Left lung (tissue), 10 donors: Measurements from ENCODE around the gene PBX4. TPM values are rescaled to one million over a fixed set of nuclear protein-coding genes. Genes with fewer than 3 reads are reported as not detected.
"Not testable (repeated sequence)": the region's sequence is repeated elsewhere in the genome, so short reads cannot be mapped to it uniquely, and the experiment has no call there.

Experiments
- ATAC-seq: fragments of 200-7000 bp; cut with Tn5 transposase; one replicate; pipeline ENCODE4 v1.9.1; 2020; ENCODE audit warnings: moderate library complexity
- DNase-seq, 4 donors: peaks; one replicate each; pipeline ENCODE4 v3.0.0-alpha.2; 2013 to 2020
- H3K27ac ChIP-seq, 2 donors: fragments of 200-600 bp; sonication (generic) in 1 of 2; one replicate each; pipeline versions ENCODE4 v1.5.0 to v1.8.0; 2020 to 2021
- H3K27me3 ChIP-seq, 2 donors: fragments of 200-600 bp; sonication (generic) in 1 of 2; one replicate each; pipeline versions ENCODE4 v1.5.0 to v1.8.0; 2020 to 2021
- H3K36me3 ChIP-seq, 2 donors: fragments of 200-600 bp; sonication (generic) in 1 of 2; one replicate each; pipeline versions ENCODE4 v1.5.0 to v1.8.0; 2020 to 2021
- H3K4me1 ChIP-seq, 2 donors: fragments of 200-600 bp; one replicate each; pipeline ENCODE4 v1.8.0; 2021
- H3K4me3 ChIP-seq, 2 donors: fragments of 200-600 bp; sonication (generic) in 1 of 2; one replicate each; pipeline versions ENCODE4 v1.5.0 to v1.8.0; 2020 to 2021; ENCODE audit warnings: mild to moderate bottlenecking in 1 of 2
- H3K9me3 ChIP-seq, 2 donors: fragments of 200-600 bp; sonication (generic) in 1 of 2; one replicate each; pipeline versions ENCODE4 v1.5.0 to v1.8.0; 2020 to 2021
- intact Hi-C, 2 donors: fragments of 100-400 bp; cut with DNase I; formaldehyde crosslinking; loops; one replicate each; pipeline versions ENCODE4 v1.11.2 to v1.14.2; 2022
- polyA plus RNA-seq, 6 donors: library from polyadenylated mRNA; unstranded; fragments of 120-200 nt; gene quantifications; one replicate each; pipeline ENCODE4 v1.2.1, GENCODE V29; 2013; ENCODE audit not compliant: insufficient read length in 6 of 6
- total RNA-seq, 2 donors: library from RNA; stranded (reverse); fragmentation: NEBNext Ultra II Directional; extraction: Animal tissue kit (Norgen Biotek cat#: 25700); gene quantifications; one replicate each; pipeline ENCODE4 v1.2.1, GENCODE V29; 2021
- TF ChIP-seq, protein P1 (sequence below), 2 donors: fragments of 200-600 bp; sonication (generic) in 1 of 2; IDR thresholded peaks; one replicate each; pipeline versions ENCODE4 v1.5.0 to v1.8.0; 2021; ENCODE audit warnings: antibody characterized with exemption in 2 of 2
- donor health status: DM: no; HTN: yes; CAD: no.
- donor health status: DM: no; HTN: no; CAD: no.

The PBX4 gene
- total and polyA plus RNA-seq, 8 donors, result 1.8 to 22.0 (median 16.1) TPM

DNA sequence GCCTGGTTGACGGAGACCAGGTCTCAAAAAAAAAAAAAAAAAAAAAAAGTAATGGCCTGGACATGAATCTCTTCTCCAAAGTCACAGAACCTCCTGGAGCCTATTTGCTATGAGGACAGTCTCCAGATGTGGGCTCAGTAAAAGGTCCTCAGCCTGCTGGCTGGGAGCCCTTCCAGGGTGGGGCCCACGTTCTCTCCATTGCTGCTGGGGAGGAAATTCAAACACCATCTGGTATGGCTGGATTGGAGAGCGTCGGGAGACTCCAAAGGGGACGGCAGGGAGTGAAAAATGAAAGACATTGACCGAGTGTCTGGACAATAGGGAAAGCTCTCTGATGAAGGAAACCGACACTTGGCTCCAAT, 1.3 kb upstream of the PBX4 start:
- peaks cover 0 to 13% of the 10 kb centered on the region in 2 donors for H3K4me1 ChIP-seq
- peaks cover 0 to 12% of the 10 kb centered on the region in 2 donors for H3K27me3 ChIP-seq
- TF ChIP-seq, protein P1, sequence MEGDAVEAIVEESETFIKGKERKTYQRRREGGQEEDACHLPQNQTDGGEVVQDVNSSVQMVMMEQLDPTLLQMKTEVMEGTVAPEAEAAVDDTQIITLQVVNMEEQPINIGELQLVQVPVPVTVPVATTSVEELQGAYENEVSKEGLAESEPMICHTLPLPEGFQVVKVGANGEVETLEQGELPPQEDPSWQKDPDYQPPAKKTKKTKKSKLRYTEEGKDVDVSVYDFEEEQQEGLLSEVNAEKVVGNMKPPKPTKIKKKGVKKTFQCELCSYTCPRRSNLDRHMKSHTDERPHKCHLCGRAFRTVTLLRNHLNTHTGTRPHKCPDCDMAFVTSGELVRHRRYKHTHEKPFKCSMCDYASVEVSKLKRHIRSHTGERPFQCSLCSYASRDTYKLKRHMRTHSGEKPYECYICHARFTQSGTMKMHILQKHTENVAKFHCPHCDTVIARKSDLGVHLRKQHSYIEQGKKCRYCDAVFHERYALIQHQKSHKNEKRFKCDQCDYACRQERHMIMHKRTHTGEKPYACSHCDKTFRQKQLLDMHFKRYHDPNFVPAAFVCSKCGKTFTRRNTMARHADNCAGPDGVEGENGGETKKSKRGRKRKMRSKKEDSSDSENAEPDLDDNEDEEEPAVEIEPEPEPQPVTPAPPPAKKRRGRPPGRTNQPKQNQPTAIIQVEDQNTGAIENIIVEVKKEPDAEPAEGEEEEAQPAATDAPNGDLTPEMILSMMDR (IDR thresholded peaks at IDR 0.05), result no peak
- ATAC-seq, result no peak
- no peaks in the 10 kb centered on the region for H3K9me3 ChIP-seq
- no peak overlapping the region for H3K27ac ChIP-seq
- no peak overlapping the region for H3K4me3 ChIP-seq
- peaks cover 0 to 15% of the 10 kb centered on the region in 2 donors for H3K36me3 ChIP-seq
- intact Hi-C loops, result no loop called here
- DNase-seq, result peak in 1 of 4 donors; percentile 5

DNA sequence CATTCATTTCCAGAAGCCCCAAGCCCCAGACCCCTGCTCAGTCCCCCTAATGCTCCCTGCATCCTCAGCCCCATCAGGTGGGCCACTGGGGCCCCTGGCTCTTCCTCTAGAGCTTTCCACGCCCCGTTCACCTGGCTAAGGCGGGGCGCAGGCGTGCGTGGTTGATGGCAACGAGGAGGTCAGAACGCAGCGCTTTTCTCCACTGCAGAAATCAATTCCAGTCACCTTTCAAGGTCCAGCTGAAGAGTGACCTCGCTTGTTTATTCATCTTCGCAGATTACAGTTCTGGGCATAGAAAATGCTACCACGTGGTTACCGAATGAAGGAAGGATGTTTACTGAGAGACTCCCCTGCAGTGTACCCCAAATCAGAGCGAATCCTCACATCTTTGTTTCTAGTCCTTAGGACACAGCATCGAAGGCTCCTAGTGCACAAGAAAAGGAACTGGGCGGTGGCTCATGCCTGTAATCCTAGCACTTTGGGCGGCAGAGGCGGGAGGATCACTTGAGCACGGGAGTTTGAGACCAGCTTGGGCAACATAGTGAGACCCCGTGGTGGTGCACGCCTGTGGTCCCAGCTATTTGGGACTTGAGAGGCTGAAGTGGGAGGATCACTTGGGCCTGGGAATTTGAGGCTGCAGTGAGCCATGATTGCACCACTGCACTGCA, 828 bp upstream of the PBX4 start:
- peaks cover 0 to 12% of the 10 kb centered on the region in 2 donors for H3K27me3 ChIP-seq
- H3K4me1 ChIP-seq, result peaks cover 0 to 13% of the 10 kb centered on the region in 2 donors
- DNase-seq, result peak in 1 of 4 donors; percentile 73
- peak; percentile 2 for ATAC-seq
- H3K27ac ChIP-seq, result no peak overlapping the region
- peaks cover 0 to 13% of the 10 kb centered on the region in 2 donors for H3K36me3 ChIP-seq
- intact Hi-C loops, result no loop called here
- H3K4me3 ChIP-seq, result no peak overlapping the region
- TF ChIP-seq, protein P1 (IDR thresholded peaks at IDR 0.05), result no peak
- no peaks in the 10 kb centered on the region for H3K9me3 ChIP-seq

DNA sequence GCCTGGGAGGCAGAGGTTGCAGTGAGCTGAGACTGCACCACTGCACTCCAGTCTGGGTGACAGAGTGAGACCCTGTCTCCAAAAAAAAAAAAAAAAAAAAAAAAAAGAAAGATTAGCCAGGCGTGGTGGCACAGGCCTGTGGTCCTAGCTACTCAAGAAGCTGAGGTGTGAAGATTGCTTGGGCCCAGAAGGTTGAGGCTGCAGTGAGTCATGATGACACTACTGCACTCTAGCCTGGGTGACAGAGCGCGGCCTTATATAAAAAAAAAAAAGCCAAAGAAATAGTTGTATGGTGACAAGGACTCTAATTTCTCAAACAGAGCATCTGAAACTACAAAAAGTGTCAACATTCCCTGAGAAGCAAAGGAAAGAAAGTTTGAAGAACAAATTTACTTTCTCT, 3.4 kb downstream of the PBX4 start:
- Histone ChIP-seq H3K27me3 (peaks cover 0 to 12% of the 10 kb centered on the region in 2 donors), H3K4me1 (peaks cover 0 to 13% of the 10 kb centered on the region in 2 donors), H3K27ac (no peak overlapping the region), H3K36me3 (no peaks in the 10 kb centered on the region), H3K9me3 (no peaks in the 10 kb centered on the region), H3K4me3 (no peak overlapping the region)
- intact Hi-C loops, result no loop called here
- DNase-seq (peak in 1 of 4 donors; percentile 1), ATAC-seq (no peak)
- TF ChIP-seq, protein P1 (IDR thresholded peaks at IDR 0.05), result no peak

DNA sequence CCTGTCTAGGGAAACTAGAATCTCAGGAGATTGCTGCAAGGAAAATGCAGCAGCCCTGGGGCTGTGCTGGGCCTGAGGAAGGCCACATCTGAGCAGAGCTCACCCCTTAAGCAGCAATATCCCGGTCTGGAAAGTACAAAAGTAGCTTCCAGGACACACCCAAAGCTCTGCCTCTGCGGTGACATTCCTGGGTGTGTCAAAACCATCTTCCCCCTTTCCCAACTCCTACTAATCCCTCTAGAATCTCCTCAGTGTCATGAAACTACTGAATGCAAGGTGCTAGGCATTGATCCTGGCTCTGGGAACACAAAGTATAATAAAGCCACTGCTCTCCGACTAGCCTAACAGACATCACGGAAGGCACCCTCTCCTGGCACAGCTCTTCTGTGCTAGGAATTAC, 5.0 kb downstream of the PBX4 start:
- intact Hi-C loops, result no loop called here
- Histone ChIP-seq H3K4me3 (no peak overlapping the region), H3K4me1 (peaks cover 0 to 6% of the 10 kb centered on the region in 2 donors), H3K9me3 (no peaks in the 10 kb centered on the region), H3K27ac (no peak overlapping the region), H3K36me3 (no peaks in the 10 kb centered on the region), H3K27me3 (peaks cover 0 to 12% of the 10 kb centered on the region in 2 donors)
- peak in 1 of 4 donors; percentile 6 for DNase-seq
- ATAC-seq, result peak; percentile 35
- TF ChIP-seq, protein P1 (IDR thresholded peaks at IDR 0.05), result no peak

DNA sequence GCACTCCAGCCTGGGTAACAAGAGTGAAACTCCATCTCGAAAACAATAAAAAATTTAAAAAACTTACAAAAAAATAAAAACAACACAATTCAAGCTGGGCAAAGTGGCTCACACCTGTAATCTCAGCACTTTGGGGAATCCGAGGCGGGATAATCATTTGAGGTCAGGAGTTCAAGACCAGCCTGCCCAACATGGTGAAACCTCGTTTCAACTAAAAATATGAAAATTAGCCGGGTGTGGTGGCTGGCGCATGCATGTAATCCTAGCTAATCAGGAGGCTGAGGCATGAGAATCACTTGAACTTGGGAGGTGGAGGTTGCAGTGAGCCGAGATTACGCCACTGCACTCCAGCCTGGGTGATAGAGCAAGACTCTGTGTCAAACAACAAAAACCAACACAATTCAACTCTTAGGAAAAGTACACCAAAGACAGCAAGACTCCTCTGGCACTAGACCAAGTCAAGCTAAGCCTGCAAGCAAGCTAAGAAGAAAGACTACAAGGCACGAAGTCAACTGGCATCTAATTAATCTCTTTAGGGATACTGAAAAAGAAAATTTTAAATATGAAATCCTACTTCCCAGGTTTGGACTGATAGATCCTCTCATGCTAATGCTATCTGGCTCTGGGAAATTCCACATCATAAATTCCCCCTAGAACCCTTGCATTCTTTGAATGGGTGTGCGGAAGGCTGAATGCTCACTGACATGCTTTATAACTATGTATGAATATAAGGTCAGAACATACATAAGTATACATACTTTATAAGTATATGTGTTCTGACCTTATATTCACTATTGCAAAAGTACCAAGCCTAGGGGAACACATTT, 7.9 kb downstream of the PBX4 start:
- no peaks in the 10 kb centered on the region for H3K9me3 ChIP-seq
- H3K4me1 ChIP-seq, result no peaks in the 10 kb centered on the region
- no peaks in the 10 kb centered on the region for H3K27me3 ChIP-seq
- DNase-seq (peak in 1 of 4 donors; percentile 8), ATAC-seq (no peak)
- no peak overlapping the region for H3K27ac ChIP-seq
- intact Hi-C loops, result no loop called here
- TF ChIP-seq, protein P1 (IDR thresholded peaks at IDR 0.05), result no peak
- no peaks in the 10 kb centered on the region for H3K36me3 ChIP-seq
- H3K4me3 ChIP-seq, result no peak overlapping the region

DNA sequence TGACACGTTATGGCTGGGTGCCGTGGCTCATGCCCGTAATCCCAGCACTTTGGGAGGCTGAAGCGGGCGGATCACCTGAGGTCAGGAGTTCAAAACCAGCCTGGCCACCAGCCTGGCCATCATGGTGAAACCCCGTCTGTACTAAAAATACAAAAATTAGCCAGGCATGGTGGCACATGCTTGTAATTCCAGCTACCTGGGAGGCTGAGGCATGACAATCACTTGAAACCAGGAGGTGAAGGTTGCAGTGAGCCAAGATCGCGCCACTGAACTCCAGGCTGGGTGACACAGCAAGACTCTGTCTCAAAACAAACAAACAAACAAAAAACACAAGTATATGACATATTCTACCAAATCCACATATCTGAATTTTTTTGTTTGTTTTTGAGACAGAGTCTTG, 11.8 kb downstream of the PBX4 start:
- H3K36me3 ChIP-seq, intact Hi-C loops, H3K9me3 ChIP-seq, H3K27ac ChIP-seq, ATAC-seq, H3K4me3 ChIP-seq, H3K27me3 ChIP-seq, H3K4me1 ChIP-seq: not testable (repeated sequence)
- DNase-seq, result peak in 1 of 4 donors; percentile 24
